A549 treated with DMSO at 1 μM for 4 hours (cell line): Measurements from ENCODE around the gene OR5H6. TPM values are rescaled to one million over a fixed set of nuclear protein-coding genes. Genes with fewer than 3 reads are reported as not detected.

Experiments used
- total RNA-seq: library from RNA; stranded (reverse); fragments of 200-300 nt; extraction: Qiagen RNA extraction; gene quantifications from 5 replicates; pipeline ENCODE4 v1.2.3, GENCODE V29; 2022; ENCODE audit warnings: low read depth

OR5H6 gene
- total RNA-seq, result not detected in 5 replicates

DNA sequence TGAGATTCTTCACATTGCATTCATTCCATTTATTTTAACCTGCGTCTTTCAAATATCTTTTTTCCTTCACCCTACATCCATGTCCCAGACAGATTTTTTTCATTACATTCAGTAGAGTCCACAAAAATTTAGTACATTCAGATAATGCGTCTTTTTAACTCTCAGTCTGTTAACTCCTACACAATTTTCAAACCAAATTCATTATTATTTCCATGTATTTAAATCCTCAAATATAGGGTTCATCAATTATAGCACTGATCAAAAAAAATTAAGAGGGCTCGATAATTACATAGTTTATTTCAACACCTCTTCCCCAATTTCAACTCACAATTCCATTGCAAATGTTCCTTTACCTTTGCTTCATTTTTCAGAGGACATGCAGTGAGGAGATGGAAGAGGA lies at the start of gene OR5H6:
Gene OR5H6, plus strand, starts transcription at position 301 of the 400 bp plus-strand sequence. Its CDS starts 89 bp downstream, at position 390.

DNA sequence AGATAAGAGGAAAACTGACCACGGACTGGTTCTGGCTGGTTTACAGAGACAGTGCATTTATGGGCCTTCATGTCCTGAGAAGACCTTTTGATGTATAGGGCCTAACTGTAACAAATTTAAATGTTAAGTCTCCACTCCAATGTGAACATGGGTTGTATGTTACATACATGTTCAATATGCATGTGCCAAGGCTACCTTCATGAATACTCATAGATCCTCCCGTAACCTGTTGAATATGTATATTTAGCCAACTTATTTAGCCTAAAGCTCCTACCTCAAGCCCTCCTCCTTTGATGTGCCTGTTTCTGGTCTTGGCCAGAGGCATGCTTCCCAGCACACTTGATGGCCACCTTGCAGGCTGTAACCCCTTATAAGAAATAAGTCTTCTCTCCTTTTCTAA lies 18.2 kb downstream of the OR5H6 start, which contains the start of gene OR5H2:
Gene OR5H2, plus strand, starts transcription at position 301 of the 400 bp plus-strand sequence. CDS start 398 bp downstream, outside the sequence.

Other genes starting within 250 kb of the OR5H6 start
- not detected in 5 replicates for gene GABRR3, start 228.9 kb upstream of the OR5H6 start, total RNA-seq
- gene OR5AC2, start 177.1 kb upstream of the OR5H6 start, total RNA-seq, result not detected in 5 replicates
- gene OR5H1, start 133.5 kb upstream of the OR5H6 start, total RNA-seq, result not detected in 5 replicates
- gene OR5H14, start 116.8 kb upstream of the OR5H6 start, total RNA-seq, result not detected in 5 replicates
- not detected in 5 replicates for gene OR5H15, start 97.5 kb upstream of the OR5H6 start, total RNA-seq
- not detected in 5 replicates for gene OR5H2, start 18.3 kb downstream of the OR5H6 start, total RNA-seq
- gene OR5K4, start 89.6 kb downstream of the OR5H6 start, total RNA-seq, result not detected in 5 replicates
- gene OR5K3, start 126.4 kb downstream of the OR5H6 start, total RNA-seq, result not detected in 5 replicates
- gene OR5K1, start 199.0 kb downstream of the OR5H6 start, total RNA-seq, result not detected in 5 replicates
- gene OR5K2, start 233.4 kb downstream of the OR5H6 start, total RNA-seq, result not detected in 5 replicates